Astrocyte of the cerebellum (primary cell): Measurements from ENCODE around the gene FNDC10.

Experiments used
- DNase-seq: peaks from one replicate; pipeline ENCODE4 v3.0.0-alpha.2; 2011; ENCODE audit warnings: low read depth
- H3K4me3 ChIP-seq: 2 replicates; pipeline ENCODE4 v1.5.1; 2011; ENCODE audit warnings: mild to moderate bottlenecking, low read depth, low read length, moderate library complexity
- in situ Hi-C: cut with HindIII; loops from 2 replicates; pipeline ENCODE4 v1.10.0; 2017; ENCODE audit warnings: low sequenced_read_pairs
- TF ChIP-seq, protein P1 (sequence below): IDR thresholded peaks from 2 replicates; pipeline ENCODE4 v1.5.1; 2012; ENCODE audit warnings: low read length, low read depth, moderate library complexity, mild to moderate bottlenecking; ENCODE audit errors: missing control alignments

The FNDC10 gene

DNA sequence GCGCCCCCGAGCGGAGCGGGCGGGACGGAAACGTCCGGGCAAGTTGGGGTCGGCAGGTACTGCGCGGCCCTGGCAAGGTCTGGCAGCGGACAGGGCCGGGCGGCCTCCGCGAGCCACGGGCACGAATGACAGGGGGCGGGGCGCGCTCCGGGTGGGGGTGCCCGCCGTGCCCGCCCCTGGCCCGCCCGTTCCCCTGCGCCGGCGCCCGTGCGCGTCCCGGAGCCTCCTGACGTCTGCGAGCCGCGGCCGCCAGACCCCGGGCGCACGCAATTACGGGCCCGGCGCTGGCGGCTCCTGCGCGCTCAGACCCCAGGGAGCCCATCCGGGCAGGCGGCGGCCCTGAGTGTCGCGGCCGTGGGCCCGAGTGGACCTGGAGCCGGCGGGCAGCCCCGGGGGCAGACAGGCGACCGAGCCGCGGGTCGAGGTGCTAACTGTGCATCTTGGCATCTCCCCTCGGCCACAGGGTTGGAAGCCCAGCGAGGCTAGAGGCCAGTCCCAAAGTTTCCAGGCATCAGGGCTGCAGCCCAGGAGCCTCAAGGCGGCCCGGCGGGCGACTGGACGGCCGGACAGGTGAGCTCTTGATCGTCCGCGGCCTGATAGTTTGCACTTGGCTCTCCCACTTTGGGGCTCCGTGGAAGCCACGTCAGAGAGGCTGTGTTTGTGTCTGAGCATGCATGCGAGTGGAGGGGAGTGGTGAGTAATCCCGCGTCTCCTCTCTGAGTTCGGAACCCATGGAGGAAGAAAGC, 16.3 kb upstream of the FNDC10 start:
- H3K4me3 ChIP-seq = peak overlapping the region; percentile 87
- in situ Hi-C loops = no loop called here
- TF ChIP-seq, protein P1, sequence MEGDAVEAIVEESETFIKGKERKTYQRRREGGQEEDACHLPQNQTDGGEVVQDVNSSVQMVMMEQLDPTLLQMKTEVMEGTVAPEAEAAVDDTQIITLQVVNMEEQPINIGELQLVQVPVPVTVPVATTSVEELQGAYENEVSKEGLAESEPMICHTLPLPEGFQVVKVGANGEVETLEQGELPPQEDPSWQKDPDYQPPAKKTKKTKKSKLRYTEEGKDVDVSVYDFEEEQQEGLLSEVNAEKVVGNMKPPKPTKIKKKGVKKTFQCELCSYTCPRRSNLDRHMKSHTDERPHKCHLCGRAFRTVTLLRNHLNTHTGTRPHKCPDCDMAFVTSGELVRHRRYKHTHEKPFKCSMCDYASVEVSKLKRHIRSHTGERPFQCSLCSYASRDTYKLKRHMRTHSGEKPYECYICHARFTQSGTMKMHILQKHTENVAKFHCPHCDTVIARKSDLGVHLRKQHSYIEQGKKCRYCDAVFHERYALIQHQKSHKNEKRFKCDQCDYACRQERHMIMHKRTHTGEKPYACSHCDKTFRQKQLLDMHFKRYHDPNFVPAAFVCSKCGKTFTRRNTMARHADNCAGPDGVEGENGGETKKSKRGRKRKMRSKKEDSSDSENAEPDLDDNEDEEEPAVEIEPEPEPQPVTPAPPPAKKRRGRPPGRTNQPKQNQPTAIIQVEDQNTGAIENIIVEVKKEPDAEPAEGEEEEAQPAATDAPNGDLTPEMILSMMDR = no peak
- no peak for DNase-seq

GRCh38 chr1:1615256-1616044, 15.5 kb upstream of the FNDC10 start, which contains the start of gene MIB2:
Gene MIB2, plus strand, starts transcription at chr1:1615500. Its CDS starts 7,953 bp downstream, at chr1:1623453.
- in situ Hi-C loops = no loop called here
- H3K4me3 ChIP-seq = peak within 1 kb of the TSS; percentile 87
- TF ChIP-seq, protein P1 = no peak
- DNase-seq = peak; percentile 84

DNA sequence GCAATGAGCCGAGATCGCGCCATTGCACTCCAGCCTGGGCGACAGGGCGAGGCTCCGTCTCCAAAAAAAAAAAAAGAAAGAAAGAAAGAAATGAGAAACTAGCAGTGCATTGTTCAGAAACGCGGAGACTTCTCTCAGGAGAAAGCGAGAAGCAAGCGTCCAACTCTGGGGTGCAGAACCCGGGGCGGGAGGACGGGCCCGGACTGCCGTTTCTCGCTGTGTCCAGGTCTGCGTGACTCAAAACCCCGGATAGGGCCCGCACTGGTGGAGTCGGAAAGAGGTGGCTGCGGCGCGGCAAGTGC, 15.0 kb upstream of the FNDC10 start:
- DNase-seq = no peak
- in situ Hi-C loops = no loop called here
- TF ChIP-seq, protein P1 = no peak
- peak overlapping the region; percentile 87 for H3K4me3 ChIP-seq

DNA sequence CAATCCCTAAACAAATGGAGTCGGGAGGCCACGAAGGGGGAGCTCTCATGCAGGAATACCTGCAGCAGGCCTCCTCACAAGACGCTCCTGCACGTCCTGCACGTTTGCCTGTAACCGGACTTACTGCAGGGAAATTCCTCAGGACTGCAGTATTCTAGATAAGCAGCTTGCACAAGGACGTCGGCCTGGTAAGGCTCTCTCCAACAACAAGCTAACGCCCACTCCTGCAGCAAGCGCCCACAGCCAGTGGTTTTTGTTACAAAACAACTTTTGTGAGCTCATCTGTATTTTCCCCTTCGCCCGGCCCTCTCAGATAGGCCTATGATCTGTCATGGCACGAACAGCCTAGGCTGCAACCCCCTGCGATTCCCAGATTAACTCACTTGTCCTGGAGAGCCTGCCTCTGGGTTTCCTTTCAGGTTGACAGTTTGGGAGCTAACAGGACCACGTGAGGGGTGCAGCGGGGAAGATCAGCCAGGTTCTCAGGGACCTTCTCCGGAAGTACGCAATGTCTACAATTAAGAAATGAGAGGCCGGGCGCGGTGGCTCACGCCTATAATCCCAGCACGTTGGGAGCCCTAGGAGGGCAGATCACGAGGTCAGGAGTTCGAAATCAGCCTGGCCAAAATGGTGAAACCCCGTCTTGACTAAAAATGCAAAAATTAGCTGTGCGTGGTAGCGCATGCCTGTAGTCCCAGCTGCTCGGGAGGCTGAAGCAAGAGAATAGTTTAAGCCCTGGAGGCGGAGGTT, 14.4 kb upstream of the FNDC10 start:
- peak overlapping the region; percentile 87 for H3K4me3 ChIP-seq
- TF ChIP-seq, protein P1 = no peak
- no peak for DNase-seq
- in situ Hi-C loops = no loop called here

- in situ Hi-C loops = no loop called here
- TF ChIP-seq, protein P1 = no peak
- DNase-seq = no peak
- H3K4me3 ChIP-seq = peak overlapping the region; percentile 87
These were observed 13.7 kb upstream of the FNDC10 start for GRCh38 chr1:1613509-1614082.

DNA sequence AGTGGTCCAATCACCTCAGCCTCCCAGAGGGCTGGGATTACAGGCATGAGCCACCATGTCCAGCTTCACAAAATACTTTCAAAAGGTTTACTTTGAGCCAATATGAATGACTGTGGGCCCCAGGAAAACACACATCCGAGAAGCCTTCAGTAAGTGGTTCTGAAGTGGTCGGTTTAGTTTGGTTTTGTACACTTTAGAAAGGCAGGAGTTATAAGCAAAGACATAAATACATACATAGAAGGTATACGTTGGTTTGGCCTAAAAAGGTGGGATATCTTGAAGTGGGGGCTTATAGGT, 12.1 kb upstream of the FNDC10 start:
- no peak for DNase-seq
- TF ChIP-seq, protein P1 = no peak
- in situ Hi-C loops = no loop called here
- no peak overlapping the region for H3K4me3 ChIP-seq
